Right ventricle myocardium inferior (tissue), 1 donor: ENCODE results near the gene FNTB. TPM values are rescaled to one million over a fixed set of nuclear protein-coding genes. Genes with fewer than 3 reads are reported as not detected.

Experiments
- ATAC-seq: fragments of 200-7000 bp; cut with Tn5 transposase; one replicate; pipeline ENCODE4 v1.9.1; 2020; ENCODE audit warnings: mild to moderate bottlenecking, moderate library complexity
- DNase-seq: peaks from one replicate; pipeline ENCODE4 v3.0.0; 2021; ENCODE audit errors: missing footprints
- intact Hi-C: fragments of 100-400 bp; cut with DNase I; formaldehyde crosslinking; loops from one replicate; pipeline ENCODE4 v1.11.0; 2022
- total RNA-seq: library from RNA; stranded (reverse); fragmentation: NEBNext Ultra II Directional; extraction: Animal tissue kit (Norgen Biotek cat#: 25700); gene quantifications from one replicate; pipeline ENCODE4 v1.2.1, GENCODE V29; 2021
- donor health status: DM: no; HTN: yes; CAD: no; lungs with severe emphysema.

The FNTB gene
- total RNA-seq, 1 donor from 2014 or later = 17.1 TPM

GRCh38 chr14:65035049-65035448, 48.4 kb downstream of the FNTB start:
- intact Hi-C loops = no loop called here
- ATAC-seq (no peak), DNase-seq (peak; percentile 80)

GRCh38 chr14:65038966-65039365, 52.3 kb downstream of the FNTB start:
- DNase-seq = no peak
- intact Hi-C loops = no loop called here
- ATAC-seq = no peak

- DNase-seq (no peak), ATAC-seq (no peak)
- intact Hi-C loops = no loop called here
Measured at GRCh38 chr14:65040666-65041433, 54.2 kb downstream of the FNTB start.

GRCh38 chr14:65041434-65041915, 54.8 kb downstream of the FNTB start:
- intact Hi-C loops = no loop called here
- DNase-seq (no peak), ATAC-seq (no peak)

GRCh38 chr14:65042296-65042695, 55.6 kb downstream of the FNTB start:
- DNase-seq = no peak
- intact Hi-C loops = no loop called here
- ATAC-seq = no peak

- ATAC-seq = no peak
- intact Hi-C loops = no loop called here
- DNase-seq = no peak
Measured at GRCh38 chr14:65042731-65043372, 56.2 kb downstream of the FNTB start.

- peak; percentile 42 for ATAC-seq
- no peak for DNase-seq
- intact Hi-C loops = no loop called here
Measured at GRCh38 chr14:65043893-65044595, 57.3 kb downstream of the FNTB start.

GRCh38 chr14:65044596-65044959, 57.9 kb downstream of the FNTB start:
- intact Hi-C loops = no loop called here
- DNase-seq (peak; percentile 75), ATAC-seq (peak; percentile 17)

GRCh38 chr14:65045006-65045405, 58.3 kb downstream of the FNTB start:
- ATAC-seq (no peak), DNase-seq (no peak)
- intact Hi-C loops = no loop called here

- DNase-seq (no peak), ATAC-seq (no peak)
- intact Hi-C loops = no loop called here
Measured at GRCh38 chr14:65045709-65046108, 59.0 kb downstream of the FNTB start.

- ATAC-seq (no peak), DNase-seq (no peak)
- intact Hi-C loops = no loop called here
Measured at GRCh38 chr14:65052832-65053231, 66.1 kb downstream of the FNTB start.

- DNase-seq (no peak), ATAC-seq (no peak)
- intact Hi-C loops = no loop called here
Measured at GRCh38 chr14:65053466-65053865, 66.8 kb downstream of the FNTB start.

- intact Hi-C loops = no loop called here
- ATAC-seq (peak; percentile 48), DNase-seq (peak; percentile 76)
Measured at GRCh38 chr14:65054471-65055085, 67.9 kb downstream of the FNTB start.

- DNase-seq (no peak), ATAC-seq (no peak)
- intact Hi-C loops = no loop called here
Measured at GRCh38 chr14:65057695-65058094, 71.0 kb downstream of the FNTB start.

- intact Hi-C loops = no loop called here
- DNase-seq = no peak
- peak; percentile 36 for ATAC-seq
Measured at GRCh38 chr14:65062096-65063075, 75.7 kb downstream of the FNTB start.

- no peak for ATAC-seq
- DNase-seq = no peak
- intact Hi-C loops = no loop called here
Measured at GRCh38 chr14:65065719-65066118, 79.0 kb downstream of the FNTB start.

- intact Hi-C loops = loop anchor here (5.0 kb wide), 1 partner anchor 38 kb away; no protein-coding TSS in a partner anchor
- ATAC-seq (no peak), DNase-seq (no peak)
Measured at GRCh38 chr14:65069874-65070413, 83.2 kb downstream of the FNTB start.

- DNase-seq = no peak
- intact Hi-C loops = loop anchor here (5.0 kb wide), 1 partner anchor 38 kb away; no protein-coding TSS in a partner anchor
- ATAC-seq = peak; percentile 11
Measured at GRCh38 chr14:65070471-65070976, 83.8 kb downstream of the FNTB start.
